ENCODE measurements around the gene SEC23IP. TPM values are rescaled to one million over a fixed set of nuclear protein-coding genes. Genes with fewer than 3 reads are reported as not detected.
A peak's percentile ranks its signal among the peaks of the same experiment; 100 is the strongest.
"Not testable (repeated sequence)": the region's sequence is repeated elsewhere in the genome, so short reads cannot be mapped to it uniquely, and the experiment has no call there.

Gene SEC23IP
- polyA plus RNA-seq (ENCODE audit: insufficient read length in 3 of 3), result 10 to 100 TPM; 64.8 to 71.2 (median 70.8) TPM
- long read RNA-seq, donor 1, full-length matches to known transcripts, result 3 of 15 reads
- long read RNA-seq, donor 1, partial matches to known transcripts, result 12 of 15 reads
- long read RNA-seq, donor 1, other reads (novel, unspliced or antisense), result 0 of 15 reads
- long read RNA-seq, donor 2, partial matches to known transcripts, result 13 of 13 reads
- long read RNA-seq, donor 2, other reads (novel, unspliced or antisense), result 0 of 13 reads
- long read RNA-seq, donor 3, partial matches to known transcripts, result 7 of 8 reads
- long read RNA-seq, donor 3, other reads (novel, unspliced or antisense), result 0 of 8 reads
- long read RNA-seq, donor 4, result 0 reads
- long read RNA-seq, donor 5, result 0 reads
- long read RNA-seq, donor 6, full-length matches to known transcripts, result 2 of 27 reads
- long read RNA-seq, donor 6, partial matches to known transcripts, result 25 of 27 reads
- long read RNA-seq, donor 6, other reads (novel, unspliced or antisense), result 0 of 27 reads
- long read RNA-seq, donor 7, full-length matches to known transcripts, result 3 of 3 reads
- long read RNA-seq, donor 7, partial matches to known transcripts, result 0 of 3 reads
- long read RNA-seq, donor 7, other reads (novel, unspliced or antisense), result 0 of 3 reads
- long read RNA-seq, donor 8, full-length matches to known transcripts, result 1 of 19 reads
- long read RNA-seq, donor 8, partial matches to known transcripts, result 18 of 19 reads
- long read RNA-seq, donor 8, other reads (novel, unspliced or antisense), result 0 of 19 reads
- long read RNA-seq, donor 9, result 0 reads
- long read RNA-seq, donor 10, partial matches to known transcripts, result 7 of 8 reads
- long read RNA-seq, donor 10, other reads (novel, unspliced or antisense), result 0 of 8 reads
- long read RNA-seq, donor 11, partial matches to known transcripts, result 5 of 7 reads
- long read RNA-seq, donor 11, other reads (novel, unspliced or antisense), result 0 of 7 reads
- long read RNA-seq, donor 12, result 0 reads
- long read RNA-seq, donor 13, result 0 reads
- long read RNA-seq, donor 14, partial matches to known transcripts, result 0 of 1 reads
- long read RNA-seq, donor 14, other reads (novel, unspliced or antisense), result 0 of 1 reads
- long read RNA-seq, donor 15, full-length matches to known transcripts, result 2 of 10 reads
- long read RNA-seq, donor 15, partial matches to known transcripts, result 8 of 10 reads
- long read RNA-seq, donor 15, other reads (novel, unspliced or antisense), result 0 of 10 reads
- long read RNA-seq, donor 16, full-length matches to known transcripts, result 3 of 21 reads
- long read RNA-seq, donor 16, partial matches to known transcripts, result 18 of 21 reads
- long read RNA-seq, donor 16, other reads (novel, unspliced or antisense), result 0 of 21 reads

GRCh38 chr10:119892188-119893065, at the start of gene SEC23IP:
SEC23IP (plus strand) TSS chr10:119892730; CDS start chr10:119892783, 53 bp downstream.
- peak; percentile 89 to 96 (median 92) for DNase-seq (ENCODE audit: extremely low read depth in 1 of 11, low read depth in 9 of 11, low spot score in 4 of 11)

GRCh38 chr10:119845656-119846055, 46.9 kb upstream of the SEC23IP start:
- no peak for DNase-seq (ENCODE audit: extremely low read depth in 1 of 11, low read depth in 9 of 11, low spot score in 4 of 11)

- no peak for DNase-seq (ENCODE audit: extremely low read depth in 1 of 11, low read depth in 9 of 11, low spot score in 4 of 11)
Measured at GRCh38 chr10:119849031-119849789, 43.3 kb upstream of the SEC23IP start.

GRCh38 chr10:119849944-119850343, 42.6 kb upstream of the SEC23IP start:
- DNase-seq (ENCODE audit: extremely low read depth in 1 of 11, low read depth in 9 of 11, low spot score in 4 of 11), result no peak

DNA sequence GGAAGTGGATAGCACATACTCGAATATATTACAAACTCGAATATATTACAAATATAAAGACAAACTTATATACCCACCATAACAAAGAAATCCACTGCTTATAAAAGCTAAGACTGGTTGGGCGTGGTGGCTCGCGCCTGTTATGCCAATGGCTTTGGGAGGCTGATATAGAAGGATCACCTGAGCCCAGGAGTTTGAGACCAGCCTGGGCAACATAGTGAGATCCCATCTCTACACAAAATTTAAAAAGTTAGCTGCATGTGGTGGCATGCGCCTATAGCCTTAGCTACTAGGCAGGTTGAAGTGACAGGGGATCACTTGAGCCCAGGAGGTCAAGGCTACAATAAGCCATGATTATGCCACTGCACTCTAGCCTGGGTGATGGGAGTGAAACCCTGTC, 40.3 kb upstream of the SEC23IP start:
- DNase-seq (ENCODE audit: extremely low read depth in 1 of 11, low read depth in 9 of 11, low spot score in 4 of 11), result no peak

- no peak for DNase-seq (ENCODE audit: extremely low read depth in 1 of 11, low read depth in 9 of 11, low spot score in 4 of 11)
Measured at GRCh38 chr10:119852822-119853221, 39.7 kb upstream of the SEC23IP start.

DNA sequence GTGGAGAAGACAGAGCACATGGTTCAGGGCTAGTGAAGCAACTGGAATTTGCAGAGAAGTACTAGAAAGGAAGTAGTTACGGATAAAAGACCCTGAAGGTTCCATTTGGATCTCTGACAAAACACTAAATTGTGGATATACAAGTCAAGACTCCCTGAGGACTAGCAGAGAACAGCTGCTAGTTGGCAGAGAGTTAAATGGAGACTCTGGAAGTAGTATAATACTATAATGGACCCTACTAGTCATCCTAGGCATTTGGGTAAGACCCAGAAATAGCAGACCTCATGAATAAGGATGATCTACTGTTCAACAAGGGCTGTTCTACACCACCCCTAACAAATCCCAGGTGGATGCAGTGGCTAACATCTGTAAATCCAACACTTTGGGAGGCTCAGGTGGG, 39.0 kb upstream of the SEC23IP start:
- DNase-seq (ENCODE audit: extremely low read depth in 1 of 11, low read depth in 9 of 11, low spot score in 4 of 11), result no peak

- no peak for DNase-seq (ENCODE audit: extremely low read depth in 1 of 11, low read depth in 9 of 11, low spot score in 4 of 11)
Measured at GRCh38 chr10:119858063-119858462, 34.5 kb upstream of the SEC23IP start.

- DNase-seq (ENCODE audit: extremely low read depth in 1 of 11, low read depth in 9 of 11, low spot score in 4 of 11), result peak in 8 of 11 donors; percentile 12 to 36 (median 27)
Measured at GRCh38 chr10:119859420-119860258, 32.9 kb upstream of the SEC23IP start.

- no peak for DNase-seq (ENCODE audit: extremely low read depth in 1 of 11, low read depth in 9 of 11, low spot score in 4 of 11)
Measured at GRCh38 chr10:119860866-119861607, 31.5 kb upstream of the SEC23IP start.

- DNase-seq (ENCODE audit: extremely low read depth in 1 of 11, low read depth in 9 of 11, low spot score in 4 of 11), result no peak
Measured at GRCh38 chr10:119862524-119862923, 30.0 kb upstream of the SEC23IP start.

- DNase-seq (ENCODE audit: extremely low read depth in 1 of 11, low read depth in 9 of 11, low spot score in 4 of 11), result no peak
Measured at GRCh38 chr10:119863951-119864565, 28.5 kb upstream of the SEC23IP start.

- DNase-seq (ENCODE audit: extremely low read depth in 1 of 11, low read depth in 9 of 11, low spot score in 4 of 11), result no peak
Measured at GRCh38 chr10:119865699-119866240, 26.8 kb upstream of the SEC23IP start.

DNA sequence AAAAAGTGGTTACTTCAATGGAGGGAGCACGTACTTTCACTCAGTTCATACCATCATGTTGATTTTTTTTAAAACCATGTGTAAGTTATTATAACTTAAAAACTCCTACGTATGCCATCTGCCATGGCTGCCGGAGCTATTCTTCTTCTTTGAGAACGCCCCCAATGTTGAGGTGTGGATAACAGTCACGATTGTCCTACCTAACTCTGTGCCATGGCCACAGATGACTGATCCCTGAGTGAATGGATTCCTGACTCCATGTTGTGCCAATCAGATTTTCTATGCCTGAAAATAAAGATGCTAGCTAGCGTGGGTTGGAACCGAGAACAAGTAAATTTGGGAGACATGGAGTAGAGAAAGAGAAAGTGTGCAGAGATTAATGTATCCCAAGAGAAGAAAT, 25.2 kb upstream of the SEC23IP start:
- DNase-seq (ENCODE audit: extremely low read depth in 1 of 11, low read depth in 9 of 11, low spot score in 4 of 11), result no peak

GRCh38 chr10:119869398-119869797, 23.1 kb upstream of the SEC23IP start:
- not testable (repeated sequence) for DNase-seq (ENCODE audit: extremely low read depth in 1 of 11, low read depth in 9 of 11, low spot score in 4 of 11)
